Caco-2 (cell line): ENCODE data around the gene ADORA3. TPM values are rescaled to one million over a fixed set of nuclear protein-coding genes. Genes with fewer than 3 reads are reported as not detected.

Experiments used
- BruUV-seq: library from RNA; stranded (reverse); fragments of 400-500 nt; replicated peaks from 2 replicates; lab custom pipeline; 2021; lab: Mats Ljungman, UMichigan
- CTCF ChIA-PET: fragments of 300-600 bp; sonication (Branson Sonifier 250); formaldehyde crosslinking; loops from one replicate; lab custom pipeline; 2022; ENCODE audit warnings: antibody characterized with exemption; lab: Charles Lee
- POLR2A ChIA-PET: fragments of 300-600 bp; sonication (Branson Sonifier 250); formaldehyde crosslinking; loops from one replicate; lab custom pipeline; 2022; ENCODE audit warnings: antibody characterized with exemption; lab: Charles Lee
- DNase-seq, 2 experiments: peaks; one replicate each; pipeline versions ENCODE4 v3.0.0 to v3.0.0-alpha.2; 2020 to 2022
- H3K27me3 ChIP-seq: replicated peaks from 2 replicates; pipeline ENCODE4 v1.6.0; 2011; ENCODE audit warnings: low read length; ENCODE audit not compliant: control insufficient read depth, insufficient read depth
- H3K36me3 ChIP-seq: 2 replicates; pipeline ENCODE4 v1.5.1; 2011; ENCODE audit warnings: low read length; ENCODE audit not compliant: control insufficient read depth, insufficient read depth
- H3K4me1 ChIP-seq: fragments of 250-450 bp; sonication (Bioruptor Pico); 2 replicates; pipeline ENCODE4 v1.5.1; 2020; ENCODE audit warnings: mild to moderate bottlenecking
- H3K4me3 ChIP-seq: 2 replicates; pipeline ENCODE4 v1.5.1; 2011; ENCODE audit warnings: low read depth, mild to moderate bottlenecking, control low read depth, low read length
- H3K9me3 ChIP-seq: fragments of 250-450 bp; sonication (Bioruptor Pico); 2 replicates; pipeline ENCODE4 v1.5.1; 2020; ENCODE audit warnings: mild to moderate bottlenecking, moderate library complexity
- H3K27ac Mint-ChIP-seq: one replicate; pipeline ENCODE4 v1.8.0; 2022; ENCODE audit warnings: mixed read lengths; ENCODE audit not compliant: unreplicated experiment
- H3K27me3 Mint-ChIP-seq: one replicate; pipeline ENCODE4 v1.8.0; 2022; ENCODE audit warnings: mixed read lengths; ENCODE audit not compliant: insufficient read depth, unreplicated experiment
- H3K36me3 Mint-ChIP-seq: one replicate; pipeline ENCODE4 v1.8.0; 2022; ENCODE audit warnings: mild to moderate bottlenecking, mixed read lengths; ENCODE audit not compliant: insufficient read depth, unreplicated experiment
- H3K4me1 Mint-ChIP-seq: one replicate; pipeline ENCODE4 v1.8.0; 2022; ENCODE audit warnings: low read depth, mixed read lengths; ENCODE audit not compliant: unreplicated experiment
- H3K4me3 Mint-ChIP-seq: one replicate; pipeline ENCODE4 v1.8.0; 2022; ENCODE audit warnings: mild to moderate bottlenecking, moderate library complexity, mixed read lengths; ENCODE audit not compliant: unreplicated experiment
- H3K9me3 Mint-ChIP-seq: one replicate; pipeline ENCODE4 v1.8.0; 2022; ENCODE audit warnings: mixed read lengths; ENCODE audit not compliant: unreplicated experiment
- CTCF ChIP-seq, 2 experiments: fragments of 200-600 bp in 1 of 2; IDR thresholded peaks; 1 replicate in 1 of 2; 2 replicates in 1 of 2; pipeline versions ENCODE4 v1.5.1 to v1.8.0; 2011 to 2022; ENCODE audit warnings: antibody characterized with exemption in 1 of 2, control low read depth in 1 of 2, inconsistent platforms in 1 of 2, low read depth in 1 of 2, low read length in 1 of 2, mild to moderate bottlenecking in 1 of 2, moderate library complexity in 1 of 2; ENCODE audit not compliant: insufficient read depth in 1 of 2, severe bottlenecking in 1 of 2, unreplicated experiment in 1 of 2
- intact Hi-C: fragments of 100-400 bp; cut with micrococcal nuclease; formaldehyde crosslinking; loops from one replicate; pipeline ENCODE4 v1.10.0; 2022; ENCODE audit not compliant: unreplicated experiment
- total RNA-seq: library from RNA; stranded (reverse); gene quantifications from 2 replicates; pipeline ENCODE4 v1.2.3, GENCODE V29; 2022

Gene ADORA3
- total RNA-seq, 1 experiment from 2014 or later: not detected

- no peaks in the 10 kb centered on the region for H3K36me3 Mint-ChIP-seq
- CTCF ChIA-PET: interaction anchor here (2.2 kb wide), 1 partner anchor 8 kb away, joined by 12 read pairs; no protein-coding TSS in a partner anchor
- peaks cover 6% of the 10 kb centered on the region; the same call in 1 of the 2 replicates for H3K4me1 ChIP-seq
- no TSS peak for BruUV-seq
- H3K36me3 ChIP-seq: no peaks in the 10 kb centered on the region
- no peak overlapping the region for H3K4me3 ChIP-seq
- DNase-seq: no peak
- POLR2A ChIA-PET: no interaction called here
- no peak overlapping the region for H3K4me3 Mint-ChIP-seq
- H3K27me3 Mint-ChIP-seq: no peaks in the 10 kb centered on the region
- H3K4me1 Mint-ChIP-seq: peaks cover 10% of the 10 kb centered on the region
- no peaks in the 10 kb centered on the region for H3K9me3 ChIP-seq
- H3K27ac Mint-ChIP-seq: no peak overlapping the region
- TF ChIP-seq CTCF (IDR thresholded peaks at IDR 0.05; ENCODE audit: insufficient read depth in 1 of 2, low read depth in 1 of 2, low read length in 1 of 2, severe bottlenecking in 1 of 2, unreplicated experiment in 1 of 2): no peak
- intact Hi-C loops: no loop called here
- no peaks in the 10 kb centered on the region for H3K9me3 Mint-ChIP-seq
- H3K27me3 ChIP-seq: no peaks in the 10 kb centered on the region
Measured at GRCh38 chr1:111516005-111516535, 12.6 kb upstream of the ADORA3 start.

DNA sequence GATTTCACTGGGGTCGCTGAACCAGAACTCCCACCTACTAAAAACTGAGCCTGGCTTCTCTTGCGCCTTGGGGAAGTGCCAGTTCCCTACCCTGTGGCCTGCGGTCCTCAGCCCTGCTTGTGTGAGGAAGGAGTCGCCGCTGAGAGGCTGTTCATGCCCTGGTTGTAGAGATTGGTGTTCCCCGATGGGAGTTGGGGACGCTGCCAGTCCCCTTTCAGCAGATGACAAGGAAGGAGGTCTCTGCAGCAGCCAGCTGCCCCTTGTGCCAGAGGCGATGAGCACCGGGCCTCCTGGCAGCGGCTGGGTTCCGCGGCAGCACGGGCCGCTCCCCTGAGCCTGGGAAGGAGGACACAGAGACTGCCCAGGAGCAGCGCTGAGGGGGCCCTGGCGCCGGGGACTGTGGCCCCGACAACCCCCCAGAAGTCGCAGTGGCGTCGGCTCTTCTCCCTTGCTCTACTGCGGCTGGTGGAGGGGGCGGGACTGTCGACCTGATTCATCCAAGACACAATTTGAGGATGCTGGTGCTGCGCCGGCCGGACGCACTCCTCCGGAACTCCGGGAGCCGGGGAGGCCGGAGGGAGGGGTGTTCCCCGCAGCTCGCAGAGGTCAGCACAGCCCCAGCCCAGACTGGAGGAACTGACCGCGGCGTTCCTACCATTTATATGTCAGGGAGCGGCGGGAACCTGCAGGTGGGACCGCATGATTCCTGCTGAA is 12.0 kb upstream of the ADORA3 start:
- intact Hi-C loops: no loop called here
- no peak for DNase-seq
- H3K36me3 Mint-ChIP-seq: no peaks in the 10 kb centered on the region
- no TSS peak for BruUV-seq
- Histone ChIP-seq H3K27me3 (no peaks in the 10 kb centered on the region), H3K4me1 (peaks cover 9% of the 10 kb centered on the region; the same call in 1 of the 2 replicates), H3K9me3 (no peaks in the 10 kb centered on the region), H3K36me3 (no peaks in the 10 kb centered on the region), H3K4me3 (no peak overlapping the region)
- H3K9me3 Mint-ChIP-seq: no peaks in the 10 kb centered on the region
- H3K4me1 Mint-ChIP-seq: peaks cover 10% of the 10 kb centered on the region
- no peak overlapping the region for H3K27ac Mint-ChIP-seq
- no peaks in the 10 kb centered on the region for H3K27me3 Mint-ChIP-seq
- TF ChIP-seq CTCF (IDR thresholded peaks at IDR 0.05; ENCODE audit: insufficient read depth in 1 of 2, low read depth in 1 of 2, low read length in 1 of 2, severe bottlenecking in 1 of 2, unreplicated experiment in 1 of 2): no peak
- no peak overlapping the region for H3K4me3 Mint-ChIP-seq
- POLR2A ChIA-PET: no interaction called here
- CTCF ChIA-PET: no interaction called here

DNA sequence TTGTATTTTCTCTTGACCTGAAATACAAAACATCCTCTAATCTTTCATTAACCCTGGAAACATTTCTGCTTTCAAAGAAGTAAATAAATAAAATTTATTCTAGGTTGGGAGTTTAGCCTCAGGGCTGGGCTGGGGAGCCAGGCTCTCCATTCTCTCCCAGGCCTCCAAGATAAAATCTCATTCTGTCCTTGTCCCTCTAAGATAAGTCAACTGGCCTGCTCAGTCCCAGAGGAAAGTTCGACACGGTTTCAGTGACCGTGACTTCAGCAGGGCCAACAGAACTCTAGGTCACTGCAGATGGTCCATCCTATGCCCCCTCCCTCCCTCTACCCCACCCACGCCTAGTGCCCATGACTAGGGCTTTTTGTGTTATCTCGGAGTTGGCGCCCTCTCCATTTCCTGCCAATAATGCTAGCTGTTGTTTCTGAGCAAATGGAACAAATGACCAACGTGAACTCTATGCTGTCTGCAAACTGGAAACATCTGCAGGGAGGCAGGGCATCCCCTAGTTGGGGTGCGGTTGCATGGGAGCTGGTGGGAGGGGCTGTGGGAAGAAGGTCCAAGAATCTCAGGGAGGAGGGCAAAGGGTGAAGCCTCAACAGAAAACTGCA is 10.1 kb upstream of the ADORA3 start:
- no peak for DNase-seq
- no peaks in the 10 kb centered on the region for H3K36me3 Mint-ChIP-seq
- H3K27ac Mint-ChIP-seq: no peak overlapping the region
- no peaks in the 10 kb centered on the region for H3K27me3 Mint-ChIP-seq
- BruUV-seq: no TSS peak
- Histone ChIP-seq H3K9me3 (no peaks in the 10 kb centered on the region), H3K36me3 (no peaks in the 10 kb centered on the region), H3K27me3 (no peaks in the 10 kb centered on the region), H3K4me1 (peaks cover 21% of the 10 kb centered on the region; the same call in 1 of the 2 replicates), H3K4me3 (no peak overlapping the region)
- intact Hi-C loops: no loop called here
- H3K9me3 Mint-ChIP-seq: no peaks in the 10 kb centered on the region
- CTCF ChIA-PET: no interaction called here
- POLR2A ChIA-PET: no interaction called here
- no peak for TF ChIP-seq CTCF (IDR thresholded peaks at IDR 0.05; ENCODE audit: insufficient read depth in 1 of 2, low read depth in 1 of 2, low read length in 1 of 2, severe bottlenecking in 1 of 2, unreplicated experiment in 1 of 2)
- no peak overlapping the region for H3K4me3 Mint-ChIP-seq
- H3K4me1 Mint-ChIP-seq: peaks cover 11% of the 10 kb centered on the region
